ENCODE results near the gene APOOL.

DNA sequence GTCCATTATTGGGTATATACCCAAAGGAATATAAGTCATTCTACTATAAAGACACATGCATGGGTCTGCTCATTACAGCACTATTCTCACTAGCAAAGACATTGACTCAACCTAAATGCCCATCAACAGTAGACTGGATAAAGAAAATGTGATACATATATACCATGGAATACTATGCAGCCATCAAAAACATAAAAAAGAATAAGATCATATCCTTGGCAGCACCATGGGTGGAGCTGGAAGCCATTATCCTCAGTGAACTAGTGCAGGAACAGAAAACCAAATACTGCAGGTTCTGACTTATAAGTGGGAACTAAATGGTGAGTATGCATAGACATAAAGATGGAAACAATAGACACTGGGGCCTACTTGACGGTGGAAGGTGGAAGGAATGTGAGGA is 2.3 kb upstream of the APOOL start:
- TF ChIP-seq, protein P1, sequence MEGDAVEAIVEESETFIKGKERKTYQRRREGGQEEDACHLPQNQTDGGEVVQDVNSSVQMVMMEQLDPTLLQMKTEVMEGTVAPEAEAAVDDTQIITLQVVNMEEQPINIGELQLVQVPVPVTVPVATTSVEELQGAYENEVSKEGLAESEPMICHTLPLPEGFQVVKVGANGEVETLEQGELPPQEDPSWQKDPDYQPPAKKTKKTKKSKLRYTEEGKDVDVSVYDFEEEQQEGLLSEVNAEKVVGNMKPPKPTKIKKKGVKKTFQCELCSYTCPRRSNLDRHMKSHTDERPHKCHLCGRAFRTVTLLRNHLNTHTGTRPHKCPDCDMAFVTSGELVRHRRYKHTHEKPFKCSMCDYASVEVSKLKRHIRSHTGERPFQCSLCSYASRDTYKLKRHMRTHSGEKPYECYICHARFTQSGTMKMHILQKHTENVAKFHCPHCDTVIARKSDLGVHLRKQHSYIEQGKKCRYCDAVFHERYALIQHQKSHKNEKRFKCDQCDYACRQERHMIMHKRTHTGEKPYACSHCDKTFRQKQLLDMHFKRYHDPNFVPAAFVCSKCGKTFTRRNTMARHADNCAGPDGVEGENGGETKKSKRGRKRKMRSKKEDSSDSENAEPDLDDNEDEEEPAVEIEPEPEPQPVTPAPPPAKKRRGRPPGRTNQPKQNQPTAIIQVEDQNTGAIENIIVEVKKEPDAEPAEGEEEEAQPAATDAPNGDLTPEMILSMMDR (IDR thresholded peaks at IDR 0.05; ENCODE audit: low read depth, low read length) = no peak
- TF ChIP-seq EZH2phosphoT487 (IDR thresholded peaks at IDR 0.05; ENCODE audit: low read depth) = no peak
